Keratinocyte (primary cell): Measurements from ENCODE around the gene RELL1.

Source experiments
- EZH2 ChIP-seq: IDR thresholded peaks from one replicate; pipeline ENCODE4 v1.6.1; 2012; ENCODE audit warnings: inconsistent platforms, mild to moderate bottlenecking, low read length, moderate library complexity
- TF ChIP-seq, protein P1 (sequence below), 3 experiments: IDR thresholded peaks in 1 of 3; conservative IDR thresholded peaks in 1 of 3; optimal IDR thresholded peaks in 1 of 3; 2 replicates in 2 of 3; 3 replicates in 1 of 3; pipeline versions ENCODE3 to v1.5.1; 2011; ENCODE audit warnings: low read length in 3 of 3, mild to moderate bottlenecking in 3 of 3, moderate library complexity in 2 of 3, control low read depth in 1 of 3, inconsistent platforms in 1 of 3; ENCODE audit not compliant: insufficient read depth in 2 of 3; ENCODE audit errors: extremely low read depth in 1 of 3

- TF ChIP-seq, protein P1, sequence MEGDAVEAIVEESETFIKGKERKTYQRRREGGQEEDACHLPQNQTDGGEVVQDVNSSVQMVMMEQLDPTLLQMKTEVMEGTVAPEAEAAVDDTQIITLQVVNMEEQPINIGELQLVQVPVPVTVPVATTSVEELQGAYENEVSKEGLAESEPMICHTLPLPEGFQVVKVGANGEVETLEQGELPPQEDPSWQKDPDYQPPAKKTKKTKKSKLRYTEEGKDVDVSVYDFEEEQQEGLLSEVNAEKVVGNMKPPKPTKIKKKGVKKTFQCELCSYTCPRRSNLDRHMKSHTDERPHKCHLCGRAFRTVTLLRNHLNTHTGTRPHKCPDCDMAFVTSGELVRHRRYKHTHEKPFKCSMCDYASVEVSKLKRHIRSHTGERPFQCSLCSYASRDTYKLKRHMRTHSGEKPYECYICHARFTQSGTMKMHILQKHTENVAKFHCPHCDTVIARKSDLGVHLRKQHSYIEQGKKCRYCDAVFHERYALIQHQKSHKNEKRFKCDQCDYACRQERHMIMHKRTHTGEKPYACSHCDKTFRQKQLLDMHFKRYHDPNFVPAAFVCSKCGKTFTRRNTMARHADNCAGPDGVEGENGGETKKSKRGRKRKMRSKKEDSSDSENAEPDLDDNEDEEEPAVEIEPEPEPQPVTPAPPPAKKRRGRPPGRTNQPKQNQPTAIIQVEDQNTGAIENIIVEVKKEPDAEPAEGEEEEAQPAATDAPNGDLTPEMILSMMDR (optimal IDR thresholded peaks at IDR 0.05 in 1 of 3, IDR thresholded peaks at IDR 0.05 in 1 of 3, conservative IDR thresholded peaks at IDR 0.05 in 1 of 3; ENCODE audit: extremely low read depth in 1 of 3, insufficient read depth in 2 of 3, low read length in 3 of 3) = no peak
- TF ChIP-seq EZH2 = no peak
Measured at GRCh38 chr4:37561196-37561802, 124.9 kb downstream of the RELL1 start.
